Effector CD8-positive, alpha-beta T cell (primary cell): Measurements from ENCODE around the gene GRAMD2B.
"Not testable (repeated sequence)": the region's sequence is repeated elsewhere in the genome, so short reads cannot be mapped to it uniquely, and the experiment has no call there.

Experiments
- DNase-seq: peaks from one replicate; lab custom pipeline; 2025; lab: John Stamatoyannopoulos, UW

The GRAMD2B gene

DNA sequence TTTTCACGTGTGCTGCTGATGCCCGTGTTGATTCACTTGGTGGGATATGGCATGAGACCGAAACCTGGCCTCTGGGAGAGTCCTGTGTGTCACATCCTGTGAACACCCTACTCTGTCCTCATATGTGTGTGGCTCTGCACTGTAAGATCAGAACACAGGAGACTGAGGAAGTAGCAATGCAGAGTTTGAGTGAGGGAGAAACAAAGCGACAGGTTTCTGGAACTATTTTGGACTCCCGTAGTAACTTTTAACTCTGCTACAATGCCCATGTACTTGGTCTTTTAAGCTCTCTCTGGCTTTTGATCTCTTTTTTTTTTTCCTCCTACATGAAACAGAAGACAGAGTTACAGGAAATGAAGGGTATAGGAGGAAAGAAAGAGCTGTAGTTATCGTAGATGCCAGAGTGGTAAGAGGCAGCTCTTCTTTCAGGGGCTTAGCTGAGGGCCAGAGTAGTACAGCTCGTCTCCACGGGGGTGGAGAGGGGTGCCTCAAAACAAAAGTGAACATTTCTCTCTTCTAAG, 26.6 kb downstream of the GRAMD2B start:
- DNase-seq, result peak; percentile 13

DNA sequence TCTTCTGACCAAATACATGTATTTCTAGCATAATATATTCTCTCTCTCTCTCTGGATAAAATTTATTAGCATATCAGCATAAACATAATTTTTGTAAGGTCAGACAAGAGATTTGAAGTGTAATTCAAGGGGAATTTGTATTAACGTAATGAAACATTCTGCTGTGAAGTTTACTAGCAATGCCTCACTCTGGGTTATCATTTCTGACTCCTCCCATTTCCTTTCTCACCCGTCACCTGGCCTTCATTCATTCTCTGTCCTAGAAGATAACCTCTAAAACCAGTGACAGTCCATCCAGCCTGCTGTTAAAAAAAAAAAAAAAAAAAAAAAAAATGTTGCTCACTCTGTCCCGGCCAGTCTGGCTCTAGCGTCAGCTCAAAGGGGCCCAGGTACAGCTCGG, 27.1 kb downstream of the GRAMD2B start:
- DNase-seq, result no peak

DNA sequence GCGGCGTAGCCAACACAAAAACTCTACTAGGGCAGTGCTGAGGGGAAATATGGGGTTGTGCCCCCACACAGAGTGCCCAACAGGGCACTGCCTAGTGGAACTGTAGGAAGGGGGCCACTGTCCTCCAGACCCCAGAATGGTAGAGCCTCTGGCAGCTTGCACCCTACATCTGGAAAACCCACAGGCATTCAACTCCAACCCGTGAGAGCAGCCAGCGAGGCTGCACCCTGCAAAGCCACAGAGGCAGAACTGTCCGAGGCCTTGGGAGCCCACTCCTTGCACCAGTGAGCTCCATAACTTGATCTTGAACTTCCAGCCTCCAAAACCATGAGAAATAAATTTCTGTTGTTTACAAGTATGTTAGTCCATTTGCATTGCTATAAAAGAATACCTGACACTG, 27.7 kb downstream of the GRAMD2B start:
- DNase-seq, result no peak

DNA sequence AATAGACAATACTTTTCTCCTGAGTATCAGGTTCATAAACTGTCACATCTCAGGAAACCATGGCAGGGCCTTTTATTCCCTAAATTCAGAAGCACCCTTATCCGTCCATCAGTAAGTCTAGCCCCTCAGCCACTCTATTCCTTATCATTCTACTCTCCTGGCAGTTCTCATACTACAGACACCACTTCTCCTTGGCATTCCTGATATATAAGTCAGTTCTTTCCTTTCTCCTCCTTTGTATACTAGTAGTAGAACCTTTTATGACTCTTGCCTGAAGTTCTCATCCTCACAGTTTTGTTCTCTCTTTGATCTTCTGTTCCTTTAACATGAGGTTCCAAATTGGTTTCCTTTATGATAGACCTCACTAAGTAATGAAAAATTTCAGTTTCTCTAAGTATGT, 29.3 kb downstream of the GRAMD2B start:
- no peak for DNase-seq

DNA sequence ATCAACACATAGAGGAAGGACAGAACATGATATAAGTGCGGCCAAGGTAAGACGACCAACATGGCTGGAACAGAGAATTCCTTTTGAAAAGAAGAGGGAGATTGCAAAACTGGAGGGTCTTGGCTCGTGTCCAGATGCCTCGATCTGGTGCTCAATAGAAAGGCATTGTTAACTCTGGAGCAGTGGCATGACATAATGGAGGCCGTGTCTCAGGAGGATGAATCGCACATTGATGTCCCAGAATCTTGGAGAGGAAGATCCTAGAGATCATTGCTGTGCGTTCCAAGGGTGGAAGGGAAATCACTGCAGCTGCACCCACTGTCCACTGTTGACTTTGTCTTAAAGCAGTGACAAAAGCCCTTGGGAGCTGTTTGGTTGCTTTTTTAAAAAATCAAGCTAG, 30.9 kb downstream of the GRAMD2B start:
- no peak for DNase-seq

DNA sequence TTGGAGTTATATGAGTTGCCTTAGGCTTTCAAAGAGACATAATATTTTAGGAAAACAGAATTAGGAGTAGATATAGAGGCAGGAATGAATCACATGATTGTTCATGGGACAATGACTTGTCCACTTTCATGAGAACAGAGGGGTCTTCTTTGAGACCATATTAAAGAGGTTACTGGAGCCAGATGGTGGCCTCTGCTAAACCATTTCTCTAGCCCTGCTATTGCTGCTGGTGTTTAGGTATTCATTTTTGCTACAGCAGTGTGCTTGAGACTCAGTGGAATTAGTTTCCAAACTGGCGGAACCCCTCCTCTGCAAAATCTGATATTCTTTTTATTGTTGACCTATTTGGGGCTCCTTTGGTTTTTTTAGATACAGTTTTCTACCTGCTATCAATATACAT, 31.3 kb downstream of the GRAMD2B start:
- no peak for DNase-seq

DNA sequence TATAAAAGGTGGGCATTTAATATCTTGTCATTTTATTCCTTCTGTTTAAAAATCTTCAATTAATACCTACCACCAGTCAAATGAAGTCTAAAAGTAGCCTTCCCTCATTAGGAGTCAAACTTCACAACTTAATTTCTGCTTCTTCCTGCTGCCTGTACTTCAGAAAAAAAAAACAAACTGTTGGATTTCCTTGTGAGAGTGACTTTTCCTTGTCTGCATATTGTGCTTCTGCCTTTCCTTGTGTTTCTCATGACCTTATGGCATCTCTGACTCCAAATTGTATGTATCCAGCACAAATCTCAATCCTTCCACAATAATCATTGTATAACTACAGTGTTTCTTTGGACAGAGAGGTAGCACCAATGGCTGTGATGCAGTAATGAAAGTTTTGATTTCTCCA, 32.1 kb downstream of the GRAMD2B start:
- no peak for DNase-seq

DNA sequence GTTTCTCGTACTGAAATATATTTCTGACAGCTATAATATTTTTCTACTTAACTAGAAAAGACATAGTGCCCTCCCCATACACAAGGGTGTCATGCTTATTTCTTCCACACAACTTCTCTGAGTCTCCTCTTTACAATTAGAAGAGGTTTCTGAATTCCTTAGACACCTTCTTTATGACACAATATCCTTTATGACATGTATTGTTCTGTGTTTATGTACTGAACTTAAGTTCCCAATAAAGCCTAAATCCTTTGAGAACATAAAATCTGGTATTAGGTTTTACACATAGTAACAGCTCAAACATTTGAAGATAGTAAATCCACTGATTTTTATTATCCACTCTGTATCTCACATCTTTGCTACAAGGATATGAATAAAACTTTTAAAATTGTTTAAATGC, 32.5 kb downstream of the GRAMD2B start:
- DNase-seq, result no peak

DNA sequence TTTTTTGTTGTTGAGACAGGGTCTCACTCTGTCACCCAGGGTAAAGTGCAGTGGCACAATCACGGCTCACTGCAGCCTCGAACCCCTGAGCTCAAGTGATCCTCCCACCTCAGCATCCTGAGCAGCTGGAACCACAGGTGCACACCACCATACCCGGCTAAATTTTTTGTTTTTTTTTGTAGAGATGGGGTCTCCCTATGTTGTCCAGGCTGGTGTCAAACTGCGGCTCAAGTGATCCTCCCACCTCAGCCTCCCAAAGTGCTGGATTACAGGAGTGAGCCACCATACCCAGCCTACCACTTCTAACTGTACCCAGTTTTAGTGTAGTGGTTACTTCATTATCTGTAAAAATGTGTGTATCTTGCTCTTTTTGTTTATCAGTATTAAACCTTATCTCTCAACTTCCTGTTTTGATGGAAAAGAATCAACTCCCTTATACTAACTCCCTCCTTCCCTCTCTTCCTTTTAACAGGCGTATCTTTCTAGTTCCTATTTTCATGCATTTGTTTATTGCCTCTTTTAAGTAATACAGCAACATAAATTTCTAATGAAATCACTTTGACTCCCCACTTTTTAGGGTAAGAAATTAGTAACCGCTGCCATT, 33.1 kb downstream of the GRAMD2B start:
- DNase-seq, result no peak

DNA sequence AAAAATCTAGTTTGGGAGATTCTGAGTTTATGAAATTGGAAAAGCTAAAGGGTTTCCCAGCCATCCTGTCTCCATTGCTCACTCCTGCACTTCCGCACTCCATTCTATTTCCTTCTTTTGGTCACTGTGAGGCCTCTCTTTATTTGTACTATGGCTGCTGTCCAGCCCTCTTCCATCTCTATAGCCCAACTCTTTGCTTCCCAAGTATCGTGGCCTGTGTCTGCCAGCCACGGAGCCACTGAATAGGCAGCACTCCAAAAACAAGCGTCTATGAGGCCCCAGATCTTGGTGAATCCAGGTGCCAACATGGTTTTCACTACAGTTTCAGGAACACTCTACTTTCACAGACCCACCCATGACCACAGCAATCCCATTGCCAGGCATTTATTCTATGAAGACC, 37.2 kb downstream of the GRAMD2B start:
- no peak for DNase-seq

DNA sequence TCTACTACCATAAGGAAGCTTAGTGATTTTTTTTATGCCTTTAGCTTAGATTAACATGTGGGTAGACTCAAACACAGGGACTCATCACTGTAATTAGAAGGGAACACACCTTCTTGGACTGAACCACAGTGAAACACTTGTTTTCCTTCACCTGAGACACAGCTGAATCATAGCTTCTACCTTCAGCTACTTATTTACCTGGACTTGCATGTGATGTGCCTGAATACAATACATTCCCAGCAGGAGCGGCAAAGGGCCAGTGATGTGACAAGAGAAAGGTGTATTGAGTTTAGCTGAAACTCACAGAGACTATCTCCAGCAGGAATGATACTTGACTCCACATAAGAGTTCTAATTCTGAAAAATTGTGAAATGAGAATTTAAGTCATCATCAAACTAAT, 37.8 kb downstream of the GRAMD2B start:
- no peak for DNase-seq

DNA sequence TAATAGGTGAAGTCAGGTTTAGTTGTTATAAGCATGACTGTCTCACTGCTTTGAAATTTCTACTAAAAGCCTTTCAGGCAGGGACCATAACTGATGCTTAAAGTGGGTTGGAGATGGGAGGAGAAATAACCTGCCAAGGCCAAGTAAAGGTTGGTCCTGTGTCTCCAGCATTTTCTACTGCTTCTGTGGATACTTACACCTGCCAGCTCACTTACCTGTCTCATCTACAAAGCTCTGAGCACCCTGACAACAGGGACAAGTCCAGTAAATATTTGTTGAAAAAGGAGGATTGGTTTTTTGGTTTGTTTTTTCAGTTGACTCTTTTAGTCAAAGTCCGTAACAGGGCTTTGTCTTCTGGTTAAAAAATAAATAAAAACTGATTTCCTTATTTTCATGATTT, 38.6 kb downstream of the GRAMD2B start:
- DNase-seq, result no peak

DNA sequence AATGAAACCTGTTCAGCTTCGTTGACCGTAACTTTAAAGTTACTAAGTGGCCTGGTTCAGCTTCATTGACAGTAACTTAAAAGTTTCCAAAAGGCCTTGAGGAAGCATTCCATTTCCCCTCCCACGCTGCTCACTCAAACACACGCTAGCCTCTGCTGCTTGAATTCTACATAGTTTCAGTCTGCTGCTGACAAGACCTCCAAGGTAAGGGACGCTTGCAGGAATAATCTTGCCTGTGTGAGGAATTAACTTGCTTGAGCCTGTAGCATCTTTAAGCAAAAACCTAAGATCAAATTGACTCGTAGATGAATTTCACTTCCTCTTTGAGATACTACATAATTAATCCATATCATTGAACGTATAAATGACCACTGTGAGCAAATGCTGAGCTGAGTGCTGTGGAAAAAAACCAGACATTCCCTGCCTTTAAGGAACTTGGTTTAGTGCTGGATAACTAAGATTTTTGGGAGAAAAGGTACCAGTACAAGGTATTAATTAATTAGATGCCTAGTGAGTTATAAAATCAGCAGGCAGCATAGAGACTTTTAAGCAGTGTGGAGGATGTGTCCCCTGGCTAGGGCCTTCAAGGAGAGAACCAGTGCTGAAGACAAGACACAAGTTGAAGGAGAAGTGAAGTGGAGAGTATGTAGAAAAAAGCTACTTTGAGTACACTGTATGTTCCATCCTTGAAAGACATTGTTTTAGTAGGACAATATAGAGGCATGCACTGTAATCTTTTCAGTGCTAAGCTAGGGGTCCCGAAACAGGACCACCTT, 39.2 kb downstream of the GRAMD2B start:
- DNase-seq, result no peak

DNA sequence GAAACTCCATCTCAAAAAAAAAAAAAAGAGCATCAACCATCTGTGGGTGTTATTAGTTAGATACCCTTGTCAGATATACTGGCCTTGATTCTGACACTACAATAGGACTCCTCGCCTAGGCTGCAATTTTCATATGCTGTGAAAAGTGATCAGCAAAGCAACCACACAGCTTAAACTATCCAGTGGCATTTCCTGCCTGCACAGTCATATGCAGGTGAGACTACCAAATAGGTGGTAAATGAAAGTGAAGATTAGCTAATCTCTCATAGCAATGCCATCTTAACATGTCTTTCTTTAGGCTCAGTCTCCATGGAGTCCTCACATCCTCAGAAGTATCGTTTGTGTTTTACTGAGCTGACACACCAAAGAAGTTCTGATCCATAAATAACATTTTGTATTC, 40.8 kb downstream of the GRAMD2B start:
- no peak for DNase-seq

DNA sequence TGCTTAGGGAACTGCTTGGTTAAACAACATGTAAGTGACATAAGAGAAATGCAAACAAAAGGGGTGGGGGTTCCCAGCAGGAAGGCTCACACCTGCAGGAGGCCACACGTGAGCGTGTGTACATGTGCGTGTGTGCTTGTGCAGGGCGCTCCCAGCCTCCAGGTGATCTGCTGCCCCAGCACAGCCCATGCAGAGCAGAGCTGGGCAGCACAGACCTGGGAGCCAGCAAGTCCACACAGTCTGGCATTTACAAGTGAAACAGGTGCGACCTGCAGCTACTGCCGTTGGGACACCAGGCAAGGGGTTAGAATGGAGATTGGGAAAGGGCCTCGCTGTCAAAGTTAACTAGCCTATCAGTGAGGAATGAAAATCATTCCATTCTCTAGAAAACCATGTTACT, 41.8 kb downstream of the GRAMD2B start:
- DNase-seq, result no peak

DNA sequence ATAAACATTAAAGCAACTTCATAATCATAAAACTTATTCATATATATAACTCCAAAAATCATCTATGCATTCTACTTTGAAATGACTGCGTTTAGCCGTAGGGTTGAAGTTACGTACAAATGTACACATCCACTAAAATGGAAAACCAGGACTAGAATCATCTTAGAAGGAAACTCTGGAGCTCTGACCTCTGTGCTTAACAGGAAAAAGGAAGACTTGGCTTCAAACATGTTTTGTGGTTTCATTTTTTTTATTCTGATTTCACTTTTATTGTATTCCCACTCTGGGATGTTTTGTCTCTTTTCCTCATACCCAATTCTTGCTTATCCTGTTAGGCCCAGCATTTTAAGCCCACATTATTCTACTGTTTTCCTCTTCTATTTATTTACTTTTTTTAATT, 44.9 kb downstream of the GRAMD2B start:
- no peak for DNase-seq

DNA sequence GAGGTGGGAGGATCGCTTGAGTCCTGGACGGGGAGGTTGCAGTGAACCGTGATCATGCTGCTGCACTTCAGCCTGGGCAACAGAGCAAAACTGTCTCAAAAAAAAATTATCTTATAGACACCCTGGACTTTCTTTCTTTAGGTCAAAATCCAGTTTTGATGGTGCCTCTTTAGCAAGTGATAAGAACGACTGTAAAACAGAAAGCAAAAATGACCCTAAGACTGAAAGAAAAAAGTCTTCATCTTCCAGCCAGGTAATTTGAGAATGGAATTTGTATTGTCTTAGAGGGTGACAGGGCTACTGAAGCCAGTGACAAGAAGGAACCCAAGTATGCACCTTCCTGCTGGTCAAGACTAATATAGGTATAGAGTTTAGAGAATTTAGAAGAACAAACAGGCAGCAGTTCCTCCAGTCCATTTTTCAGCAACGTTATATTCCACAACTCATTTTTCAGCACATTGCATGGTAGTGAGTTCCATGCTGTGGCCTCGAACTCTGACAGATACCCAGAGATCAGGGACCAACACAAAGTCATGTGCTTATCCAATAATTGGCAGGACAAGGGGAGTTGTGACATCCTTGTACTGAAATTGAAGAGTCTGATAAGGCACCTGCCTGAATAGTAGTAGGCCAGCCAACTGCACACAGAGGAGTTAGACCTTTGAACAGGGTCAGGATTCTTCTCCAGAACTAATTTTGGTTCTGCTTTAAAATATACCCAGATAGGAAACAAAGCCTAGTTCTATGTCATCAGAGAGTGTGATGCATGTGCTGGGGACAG, 46.5 kb downstream of the GRAMD2B start:
- no peak for DNase-seq

DNA sequence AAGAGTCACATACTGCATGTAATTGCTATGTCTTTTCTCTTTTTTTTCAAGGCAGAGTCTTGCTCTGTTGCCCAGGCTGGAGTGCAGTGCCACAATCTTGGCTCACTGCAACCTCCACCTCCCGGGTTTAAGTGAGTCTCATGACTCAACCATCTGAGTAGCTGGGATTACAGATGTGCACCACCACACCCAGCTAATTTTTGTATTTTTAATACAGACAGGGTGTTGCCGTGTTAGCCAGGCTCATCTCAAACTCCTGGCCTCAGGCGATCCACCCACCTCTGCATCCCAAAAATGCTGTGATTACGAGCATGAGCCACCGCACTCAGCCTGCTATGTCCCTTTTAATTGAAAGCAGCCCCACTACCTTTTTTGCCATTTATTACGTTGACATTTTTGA, 47.3 kb downstream of the GRAMD2B start:
- DNase-seq, result not testable (repeated sequence)

DNA sequence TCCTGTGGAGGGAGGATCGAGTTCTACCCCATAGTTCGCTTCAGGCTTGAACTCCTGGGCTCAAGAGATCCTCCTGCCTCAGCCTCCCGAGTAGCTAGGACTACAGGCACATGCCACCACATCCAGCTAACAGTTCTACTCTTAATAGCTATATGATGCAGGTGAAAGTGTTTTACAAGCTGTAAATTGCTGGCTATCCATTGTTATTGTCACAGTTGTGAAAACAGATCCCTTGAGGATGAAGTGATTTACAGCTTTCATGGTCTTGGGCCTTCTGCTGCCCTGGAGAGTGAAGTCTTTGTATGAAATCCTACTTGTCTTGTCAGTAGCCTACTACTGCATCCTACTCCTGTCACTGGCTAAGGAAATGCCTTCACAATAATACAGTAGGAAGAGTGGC, 48.0 kb downstream of the GRAMD2B start:
- no peak for DNase-seq

DNA sequence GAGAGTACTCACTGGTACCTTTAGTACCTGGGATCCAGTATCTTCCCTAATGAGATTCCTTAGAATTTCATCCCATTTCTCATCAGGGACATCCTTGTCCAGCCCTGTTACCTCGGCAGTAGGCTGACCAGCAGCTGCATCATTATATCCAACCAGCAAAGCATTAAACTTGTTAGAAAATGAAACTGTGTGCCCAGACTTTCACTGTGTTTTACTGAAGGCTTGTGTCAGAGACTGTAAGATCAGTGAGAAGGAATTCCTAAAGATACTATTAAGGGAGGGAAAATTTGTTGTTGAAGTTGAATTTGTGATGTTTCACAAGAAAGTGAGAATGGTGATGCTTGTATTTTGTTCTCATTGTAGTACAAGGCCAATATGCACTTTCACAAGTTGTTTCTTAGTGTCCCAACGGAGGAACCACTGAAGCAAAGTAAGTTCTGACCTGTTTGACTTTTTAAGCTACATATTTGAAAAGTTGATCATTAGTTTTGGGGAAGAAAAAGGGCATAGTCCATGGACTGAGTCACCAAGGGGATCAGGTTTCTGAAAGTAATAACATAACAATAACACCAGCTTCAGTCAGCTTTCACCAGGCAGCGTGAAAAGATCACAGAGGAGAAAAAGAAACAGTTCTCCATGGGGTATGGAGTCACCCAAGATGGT, 48.8 kb downstream of the GRAMD2B start:
- no peak for DNase-seq

DNA sequence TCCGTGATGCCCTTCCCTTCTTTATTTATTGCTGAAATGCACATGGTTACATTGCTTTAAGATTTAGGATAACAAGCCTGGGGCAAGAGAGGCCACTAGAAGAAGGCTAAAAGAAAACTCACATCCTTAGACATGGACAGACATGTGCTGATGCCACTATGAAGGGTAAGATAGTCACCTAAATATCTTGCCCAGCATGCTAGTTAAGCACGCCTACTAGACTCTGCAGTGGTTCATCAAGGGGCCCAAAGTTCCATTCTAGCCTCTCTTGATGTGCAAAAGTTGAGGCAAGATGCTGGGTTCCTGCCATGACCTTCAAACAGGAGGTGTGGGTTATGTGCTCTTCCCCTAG, 49.3 kb downstream of the GRAMD2B start:
- no peak for DNase-seq

DNA sequence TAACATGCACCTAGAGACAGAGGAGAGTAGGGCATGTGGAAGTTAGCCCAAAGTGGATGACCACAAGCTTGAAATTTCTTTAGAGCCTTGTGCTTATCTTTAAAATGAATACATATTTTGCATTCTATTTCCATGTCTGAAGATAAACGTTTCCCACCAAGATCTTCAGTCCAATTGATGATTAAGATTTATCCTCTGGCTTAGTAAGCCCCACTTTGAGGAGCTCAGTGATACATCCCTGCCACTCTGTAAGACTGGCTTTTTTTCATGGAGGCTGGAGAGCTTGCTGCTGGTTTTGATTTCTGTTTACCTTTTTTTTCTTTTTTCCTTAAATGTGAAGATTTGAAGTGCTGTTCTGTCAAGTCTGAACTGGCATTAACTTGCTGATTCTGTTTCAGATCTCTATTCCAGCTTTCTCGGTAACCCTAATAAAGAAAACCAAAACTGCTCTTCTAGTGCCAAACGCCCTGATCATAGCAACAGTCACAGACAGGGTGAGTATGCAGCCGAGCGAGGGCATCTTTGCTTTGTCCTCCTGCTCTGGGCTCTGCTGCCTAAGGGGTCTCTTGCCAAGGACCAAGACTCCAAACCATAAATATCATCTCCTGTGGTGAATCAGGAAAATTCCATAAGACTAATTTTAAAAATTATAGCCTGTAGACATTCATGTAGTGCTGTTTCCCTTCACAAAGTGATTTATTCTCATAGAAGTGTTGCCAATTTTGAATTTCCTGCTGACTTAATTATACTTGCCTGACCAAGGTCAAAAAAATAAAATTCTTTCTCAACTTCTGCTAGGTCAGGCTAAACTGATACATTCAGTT, 54.3 kb downstream of the GRAMD2B start:
- DNase-seq, result no peak
